ENCODE measurements around the gene RAPGEF6.
"Not testable (repeated sequence)": the region's sequence is repeated elsewhere in the genome, so short reads cannot be mapped to it uniquely, and the experiment has no call there.

DNA sequence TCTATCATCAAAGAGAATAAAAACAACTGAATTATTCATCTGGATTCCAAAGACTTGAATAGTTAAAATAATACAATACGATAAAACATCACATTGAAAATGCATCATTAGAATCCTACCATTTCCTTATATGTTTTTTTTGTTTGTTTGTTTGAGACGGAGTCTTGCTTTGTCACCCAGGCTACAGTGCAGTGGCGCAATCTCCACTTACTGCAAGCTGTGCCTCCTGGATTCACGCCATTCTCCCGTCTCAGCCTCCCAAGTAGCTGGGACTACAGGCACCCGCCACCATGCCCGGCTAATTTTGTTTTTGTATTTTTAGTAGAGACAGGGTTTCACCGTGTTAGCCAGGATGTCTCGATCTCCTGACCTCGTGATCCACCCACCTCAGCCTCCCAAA is 43.2 kb upstream of the RAPGEF6 start:
- TF ChIP-seq YY2, ZNF549 (tag by site-specific recombination; IDR thresholded peaks at IDR 0.05): not testable (repeated sequence)
- TF ChIP-seq, protein P1, sequence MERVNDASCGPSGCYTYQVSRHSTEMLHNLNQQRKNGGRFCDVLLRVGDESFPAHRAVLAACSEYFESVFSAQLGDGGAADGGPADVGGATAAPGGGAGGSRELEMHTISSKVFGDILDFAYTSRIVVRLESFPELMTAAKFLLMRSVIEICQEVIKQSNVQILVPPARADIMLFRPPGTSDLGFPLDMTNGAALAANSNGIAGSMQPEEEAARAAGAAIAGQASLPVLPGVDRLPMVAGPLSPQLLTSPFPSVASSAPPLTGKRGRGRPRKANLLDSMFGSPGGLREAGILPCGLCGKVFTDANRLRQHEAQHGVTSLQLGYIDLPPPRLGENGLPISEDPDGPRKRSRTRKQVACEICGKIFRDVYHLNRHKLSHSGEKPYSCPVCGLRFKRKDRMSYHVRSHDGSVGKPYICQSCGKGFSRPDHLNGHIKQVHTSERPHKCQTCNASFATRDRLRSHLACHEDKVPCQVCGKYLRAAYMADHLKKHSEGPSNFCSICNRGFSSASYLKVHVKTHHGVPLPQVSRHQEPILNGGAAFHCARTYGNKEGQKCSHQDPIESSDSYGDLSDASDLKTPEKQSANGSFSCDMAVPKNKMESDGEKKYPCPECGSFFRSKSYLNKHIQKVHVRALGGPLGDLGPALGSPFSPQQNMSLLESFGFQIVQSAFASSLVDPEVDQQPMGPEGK (tag by site-specific recombination; IDR thresholded peaks at IDR 0.05), result not testable (repeated sequence)
- TF ChIP-seq, protein P2, sequence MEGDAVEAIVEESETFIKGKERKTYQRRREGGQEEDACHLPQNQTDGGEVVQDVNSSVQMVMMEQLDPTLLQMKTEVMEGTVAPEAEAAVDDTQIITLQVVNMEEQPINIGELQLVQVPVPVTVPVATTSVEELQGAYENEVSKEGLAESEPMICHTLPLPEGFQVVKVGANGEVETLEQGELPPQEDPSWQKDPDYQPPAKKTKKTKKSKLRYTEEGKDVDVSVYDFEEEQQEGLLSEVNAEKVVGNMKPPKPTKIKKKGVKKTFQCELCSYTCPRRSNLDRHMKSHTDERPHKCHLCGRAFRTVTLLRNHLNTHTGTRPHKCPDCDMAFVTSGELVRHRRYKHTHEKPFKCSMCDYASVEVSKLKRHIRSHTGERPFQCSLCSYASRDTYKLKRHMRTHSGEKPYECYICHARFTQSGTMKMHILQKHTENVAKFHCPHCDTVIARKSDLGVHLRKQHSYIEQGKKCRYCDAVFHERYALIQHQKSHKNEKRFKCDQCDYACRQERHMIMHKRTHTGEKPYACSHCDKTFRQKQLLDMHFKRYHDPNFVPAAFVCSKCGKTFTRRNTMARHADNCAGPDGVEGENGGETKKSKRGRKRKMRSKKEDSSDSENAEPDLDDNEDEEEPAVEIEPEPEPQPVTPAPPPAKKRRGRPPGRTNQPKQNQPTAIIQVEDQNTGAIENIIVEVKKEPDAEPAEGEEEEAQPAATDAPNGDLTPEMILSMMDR (tag by site-specific recombination; IDR thresholded peaks at IDR 0.05), result not testable (repeated sequence)

All from HEK293 (cell line).